T1000 (cell line): ENCODE measurements around the gene PRCD.
"Not testable (repeated sequence)": the region's sequence is repeated elsewhere in the genome, so short reads cannot be mapped to it uniquely, and the experiment has no call there.

Experiments
- DNase-seq: peaks from one replicate; lab custom pipeline; 2025; ENCODE audit warnings: mixed read lengths; lab: John Stamatoyannopoulos, UW

PRCD gene

DNA sequence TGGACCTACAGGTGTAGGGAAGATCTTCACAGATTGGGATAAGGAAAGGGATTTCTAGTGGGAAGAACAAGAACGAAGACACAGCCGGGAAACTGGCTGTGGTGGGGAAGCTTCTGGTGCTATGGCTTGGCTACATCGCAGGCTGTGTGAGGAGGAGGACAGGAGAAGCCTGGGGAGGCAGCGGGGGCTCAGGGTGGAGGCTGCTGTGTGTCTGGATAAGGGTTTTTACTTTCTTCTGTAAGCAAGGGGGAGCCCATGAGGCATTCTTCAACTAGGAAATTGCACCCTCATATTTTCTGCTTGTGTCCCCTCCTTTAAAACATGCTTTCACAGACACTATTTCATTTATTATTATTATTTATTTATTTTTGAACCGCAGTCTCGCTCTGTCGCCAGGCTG is 35.7 kb upstream of the PRCD start:
- no peak for DNase-seq

DNA sequence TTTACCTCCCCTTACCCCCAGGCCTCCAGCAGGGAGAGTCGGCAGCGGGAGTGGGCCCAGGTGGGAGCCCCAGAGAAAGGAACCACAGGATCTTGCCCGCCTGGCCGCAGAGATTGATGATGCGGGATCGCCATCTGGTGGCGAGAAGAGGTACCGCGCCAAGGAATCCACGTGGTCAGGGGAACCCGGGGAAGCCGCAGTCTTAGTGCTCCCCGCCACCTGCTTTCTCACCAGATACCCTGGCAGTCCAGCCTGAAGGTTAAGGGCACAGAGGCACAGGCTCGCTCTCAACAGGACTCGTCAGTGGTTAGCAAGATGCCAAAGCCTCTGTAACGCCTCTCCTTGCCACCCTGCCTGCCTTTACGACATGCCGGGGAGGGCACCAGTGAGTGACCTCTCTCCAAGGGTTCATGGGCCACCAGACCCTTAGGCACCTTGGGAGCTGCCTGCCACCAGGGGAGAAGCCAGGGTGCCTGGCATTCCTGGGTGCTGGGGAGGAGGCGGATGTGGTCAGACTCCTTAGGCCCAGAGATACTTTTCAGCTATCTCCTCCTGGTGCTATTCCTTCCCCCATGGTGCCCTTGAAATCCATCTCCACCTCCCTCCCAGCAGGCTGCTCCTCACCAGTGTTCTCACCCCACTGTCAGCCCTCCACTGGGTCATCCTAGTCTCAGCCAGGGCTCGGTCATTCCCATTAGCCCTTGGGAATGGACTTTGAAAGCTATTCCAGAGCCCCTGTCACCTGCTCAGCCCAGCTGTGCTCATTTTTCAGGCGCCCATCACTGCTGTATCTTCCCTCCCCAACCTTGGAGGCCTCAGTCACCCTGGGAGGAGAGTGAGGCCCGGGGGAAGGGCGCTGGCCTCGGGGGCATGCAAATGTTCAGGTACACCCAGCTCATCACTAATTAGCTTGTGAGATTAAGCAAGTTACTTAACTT is 33.2 kb upstream of the PRCD start:
- DNase-seq = peak; percentile 73

GRCh38 chr17:76508472-76509063 is 31.3 kb upstream of the PRCD start:
- DNase-seq = not testable (repeated sequence)

GRCh38 chr17:76510831-76511244 is 29.0 kb upstream of the PRCD start:
- DNase-seq = no peak

DNA sequence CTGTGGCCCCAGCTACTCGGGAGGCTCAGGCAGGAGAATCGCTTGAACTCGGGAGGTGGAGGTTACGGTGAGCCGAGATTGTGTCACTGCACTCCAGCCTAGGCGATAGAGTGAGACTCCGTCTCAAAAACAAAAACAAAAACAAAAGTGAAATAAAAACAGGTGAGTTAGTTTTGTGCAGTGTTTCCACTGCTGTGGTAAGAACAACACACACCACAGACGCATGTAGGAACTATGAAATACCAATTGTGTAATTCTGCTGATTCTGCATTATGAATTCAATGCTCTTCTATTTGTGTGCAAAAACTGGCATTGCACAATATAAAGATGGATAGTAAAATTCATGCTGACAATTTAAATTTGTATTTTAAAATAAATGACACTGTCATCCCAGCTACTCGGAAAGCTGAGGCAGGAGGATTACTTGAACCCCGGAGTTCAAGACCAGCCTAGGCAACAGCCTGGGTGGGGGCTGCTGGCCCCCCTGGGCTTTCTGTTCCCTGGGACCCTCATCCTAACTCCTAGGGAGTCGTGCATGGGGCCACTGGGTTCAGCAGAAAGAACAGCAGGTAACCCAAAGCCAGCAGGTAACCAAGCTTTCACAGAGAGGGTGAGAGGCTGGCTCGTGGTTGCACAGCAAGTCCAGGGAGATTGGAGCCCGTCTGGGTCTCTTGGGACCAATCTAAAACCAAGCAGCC is 28.0 kb upstream of the PRCD start:
- no peak for DNase-seq

GRCh38 chr17:76512366-76513305 is 27.2 kb upstream of the PRCD start:
- DNase-seq = no peak

- DNase-seq = no peak
Observed at GRCh38 chr17:76513306-76513692, 26.5 kb upstream of the PRCD start.

DNA sequence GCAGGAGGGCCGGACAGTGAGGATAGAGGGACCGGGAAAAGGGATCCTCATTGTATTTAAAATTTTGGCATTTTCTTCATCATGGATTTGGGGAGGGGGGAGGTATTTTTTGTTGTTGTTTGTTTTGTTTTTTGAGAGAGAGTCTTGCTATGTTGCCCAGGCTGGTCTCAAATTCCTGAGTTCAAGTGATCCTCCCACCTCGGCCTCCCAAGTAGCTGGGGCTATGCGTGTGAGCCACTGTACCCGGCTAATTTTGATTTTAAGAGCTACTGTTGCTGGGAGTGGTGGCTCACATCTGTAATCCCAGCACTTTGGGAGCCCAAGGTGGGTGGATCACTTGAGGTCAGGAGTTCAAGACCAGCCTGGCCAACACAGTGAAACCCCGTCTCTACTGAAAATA is 25.5 kb upstream of the PRCD start:
- DNase-seq = not testable (repeated sequence)

DNA sequence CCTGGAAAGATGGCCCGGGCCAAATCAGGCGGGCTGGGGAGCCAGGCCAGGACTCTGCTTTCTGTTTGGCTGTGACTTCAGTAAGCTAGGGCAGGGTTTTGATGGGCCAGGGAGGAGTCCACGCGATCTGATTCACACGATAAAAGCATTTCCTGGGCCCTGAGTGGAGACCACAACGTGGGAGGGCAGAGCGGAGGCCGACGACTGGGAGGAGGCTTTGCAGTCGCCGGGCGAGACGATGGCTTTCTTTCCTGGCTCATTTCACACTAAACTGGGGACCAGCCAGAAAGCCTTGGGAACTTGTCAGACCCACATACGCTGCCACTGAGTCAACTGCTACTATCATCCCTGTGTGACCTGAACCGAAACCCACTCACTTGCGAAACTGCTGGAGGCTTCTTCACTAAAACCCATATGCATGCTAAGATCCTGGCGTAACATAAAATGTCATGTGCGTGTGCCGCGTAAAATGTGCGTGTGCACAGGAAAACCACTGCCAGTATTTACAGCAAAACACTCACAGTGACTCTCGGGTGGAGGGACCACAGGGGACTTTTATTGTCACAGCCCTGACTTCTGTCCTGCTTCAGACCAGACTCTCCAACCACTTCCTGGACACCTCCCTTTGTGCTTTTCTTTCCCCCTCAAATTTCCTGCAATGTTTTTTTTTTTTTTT is 24.4 kb upstream of the PRCD start:
- DNase-seq = peak; percentile 51

DNA sequence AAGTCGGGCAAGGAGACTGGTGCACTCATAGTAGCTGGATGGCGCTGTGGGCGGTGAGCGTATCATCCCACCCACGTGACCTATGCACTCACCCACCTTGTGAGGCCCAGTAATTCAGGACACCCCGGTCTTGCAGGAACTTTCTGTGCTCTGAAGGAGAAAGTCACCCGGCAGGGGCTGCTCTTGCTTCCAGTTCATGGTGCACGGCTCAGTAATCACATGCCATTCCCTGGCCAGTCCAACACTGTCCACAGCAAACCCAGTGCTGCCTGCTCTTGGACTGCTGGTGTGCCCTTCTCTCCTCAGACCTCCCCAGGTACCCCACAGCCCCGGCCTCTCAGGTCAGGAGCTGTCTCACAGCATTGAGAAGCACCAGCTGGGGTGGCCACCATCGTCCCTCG is 22.2 kb upstream of the PRCD start:
- DNase-seq = no peak

DNA sequence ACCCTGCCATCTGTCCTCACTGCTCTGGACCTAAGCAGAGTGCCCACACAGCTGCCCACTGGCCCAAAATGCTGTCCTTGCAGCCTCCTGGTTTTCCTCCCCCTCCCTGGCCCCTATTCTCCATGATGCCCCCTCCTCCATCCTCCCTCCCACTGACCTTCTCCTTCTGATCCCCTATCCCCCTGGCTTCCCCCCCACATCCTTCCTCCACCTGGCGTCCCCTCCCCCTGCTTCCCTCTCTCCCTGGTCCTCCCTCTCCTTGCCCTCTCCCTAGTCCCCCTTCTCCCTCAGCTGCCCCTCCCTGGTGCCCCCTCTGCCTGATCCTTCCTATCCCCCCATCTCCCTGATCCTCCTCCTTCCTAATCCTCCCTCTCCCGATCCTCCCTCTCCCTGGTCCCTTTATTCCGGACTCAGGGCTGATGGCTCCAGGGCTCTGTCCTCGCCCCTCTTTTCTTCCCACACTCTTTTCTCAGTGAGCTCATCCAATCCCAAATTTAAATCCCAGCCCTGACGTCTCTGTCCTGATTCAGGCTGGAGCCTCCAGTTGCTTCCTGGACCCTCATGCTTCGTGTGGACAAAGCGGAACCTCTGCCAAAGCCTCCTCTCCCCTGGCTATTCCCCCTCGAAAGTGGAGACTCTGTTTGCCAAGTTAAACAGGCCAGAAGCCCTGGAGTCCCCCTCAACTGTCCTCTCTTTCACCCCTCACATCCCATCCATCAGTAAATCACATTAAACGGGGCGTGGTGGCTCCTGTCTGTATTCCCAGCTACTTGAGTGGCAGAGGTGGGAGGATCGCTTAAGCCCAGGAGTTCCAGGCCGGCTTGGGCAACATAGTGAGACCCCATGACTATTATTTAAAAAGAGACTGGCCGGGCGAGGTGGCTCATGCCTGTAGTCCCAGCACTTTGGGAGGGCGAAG is 20.5 kb upstream of the PRCD start:
- no peak for DNase-seq

GRCh38 chr17:76521262-76521661 is 18.6 kb upstream of the PRCD start:
- DNase-seq = no peak

DNA sequence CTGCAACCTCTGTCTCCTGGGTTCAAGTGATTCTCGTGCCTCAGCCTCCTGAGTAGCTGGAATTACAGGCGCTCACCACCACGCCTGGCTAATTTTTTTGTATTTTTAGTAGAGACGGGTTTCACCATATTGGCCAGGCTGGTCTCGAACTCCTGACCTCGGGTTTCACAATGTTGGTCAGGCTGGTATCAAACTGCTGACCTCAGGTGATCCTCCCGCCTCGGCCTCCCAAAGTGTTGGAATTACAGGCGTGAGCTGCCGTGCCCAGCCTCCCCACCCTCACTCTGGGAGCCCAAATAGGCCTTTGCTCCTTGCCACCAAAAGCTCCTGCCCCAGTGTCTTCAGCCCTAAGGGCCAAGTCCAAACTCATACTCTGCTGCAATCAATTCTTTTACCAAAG is 18.2 kb upstream of the PRCD start:
- not testable (repeated sequence) for DNase-seq

GRCh38 chr17:76523084-76524037 is 16.5 kb upstream of the PRCD start:
- DNase-seq = peak; percentile 77

DNA sequence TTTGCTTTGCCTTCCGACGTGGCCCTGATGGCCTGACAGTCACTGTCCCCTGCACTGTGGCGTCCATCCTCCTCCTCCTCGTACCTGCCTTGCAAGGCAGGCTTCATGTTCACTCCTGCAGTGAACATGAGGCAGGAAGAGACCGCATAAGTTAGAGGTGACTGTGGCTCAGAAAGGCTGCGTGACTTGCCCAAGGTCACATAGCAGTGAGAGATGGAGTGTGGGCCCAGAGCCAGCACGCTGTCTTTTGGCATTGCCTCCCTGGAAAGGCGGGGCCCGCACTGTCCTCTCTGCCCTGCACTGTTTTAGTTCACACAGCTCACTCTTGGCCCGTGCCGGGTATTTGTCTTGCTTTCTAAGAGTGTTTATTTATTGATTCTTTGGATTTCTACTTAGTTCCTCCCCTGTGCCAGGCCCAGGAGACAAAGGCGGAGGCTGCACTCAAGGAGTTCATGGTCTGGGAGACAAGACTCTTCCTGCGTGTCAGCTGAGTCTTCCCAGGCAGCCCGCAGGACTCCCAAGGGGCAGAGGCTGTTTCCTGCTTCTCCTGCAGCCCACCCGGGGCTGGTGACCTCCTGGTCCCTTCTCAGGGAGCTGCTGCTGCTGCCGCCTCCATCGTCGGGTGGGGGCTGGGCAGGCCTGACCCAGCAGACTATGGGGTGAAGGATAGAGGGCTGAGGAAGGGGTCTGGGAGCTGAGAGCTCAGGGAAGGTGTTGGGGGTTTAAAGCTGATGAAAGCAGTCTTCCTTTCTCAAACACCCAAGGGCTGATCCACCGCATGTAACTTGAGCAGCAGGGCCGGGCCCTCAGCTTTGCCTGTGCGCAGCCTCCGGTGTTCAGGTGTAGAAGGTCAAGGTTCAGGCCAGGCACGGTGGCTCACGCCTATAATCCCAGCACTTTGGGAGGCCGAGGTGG is 15.0 kb upstream of the PRCD start:
- peak; percentile 32 for DNase-seq

- not testable (repeated sequence) for DNase-seq
Observed at GRCh38 chr17:76525513-76525833, 14.4 kb upstream of the PRCD start.

DNA sequence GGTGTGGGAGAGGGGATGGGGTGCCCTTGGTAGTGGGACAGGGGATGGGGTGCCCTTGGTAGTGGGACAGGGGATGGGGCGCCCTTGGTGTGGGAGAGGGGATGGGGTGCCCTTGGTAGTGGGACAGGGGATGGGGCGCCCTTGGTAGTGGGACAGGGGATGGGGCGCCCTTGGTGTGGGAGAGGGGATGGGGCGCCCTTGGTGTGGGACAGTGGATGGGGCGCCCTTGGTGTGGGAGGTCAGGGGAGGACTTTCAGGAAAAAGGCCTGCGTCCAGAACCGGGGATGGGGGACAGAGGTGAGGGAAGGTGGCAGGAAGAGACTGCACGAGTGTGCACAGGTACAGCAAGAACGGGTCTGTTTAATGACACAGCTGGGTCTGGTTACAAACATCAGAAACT is 12.8 kb upstream of the PRCD start:
- not testable (repeated sequence) for DNase-seq
